SHP77 (cell line): ENCODE measurements around the gene PREX1.
"Not testable (repeated sequence)": the region's sequence is repeated elsewhere in the genome, so short reads cannot be mapped to it uniquely, and the experiment has no call there.

Experiments used
- DNase-seq, 2 experiments: peaks; one replicate each; lab custom pipeline; 2025; lab: John Stamatoyannopoulos, UW

Gene PREX1

DNA sequence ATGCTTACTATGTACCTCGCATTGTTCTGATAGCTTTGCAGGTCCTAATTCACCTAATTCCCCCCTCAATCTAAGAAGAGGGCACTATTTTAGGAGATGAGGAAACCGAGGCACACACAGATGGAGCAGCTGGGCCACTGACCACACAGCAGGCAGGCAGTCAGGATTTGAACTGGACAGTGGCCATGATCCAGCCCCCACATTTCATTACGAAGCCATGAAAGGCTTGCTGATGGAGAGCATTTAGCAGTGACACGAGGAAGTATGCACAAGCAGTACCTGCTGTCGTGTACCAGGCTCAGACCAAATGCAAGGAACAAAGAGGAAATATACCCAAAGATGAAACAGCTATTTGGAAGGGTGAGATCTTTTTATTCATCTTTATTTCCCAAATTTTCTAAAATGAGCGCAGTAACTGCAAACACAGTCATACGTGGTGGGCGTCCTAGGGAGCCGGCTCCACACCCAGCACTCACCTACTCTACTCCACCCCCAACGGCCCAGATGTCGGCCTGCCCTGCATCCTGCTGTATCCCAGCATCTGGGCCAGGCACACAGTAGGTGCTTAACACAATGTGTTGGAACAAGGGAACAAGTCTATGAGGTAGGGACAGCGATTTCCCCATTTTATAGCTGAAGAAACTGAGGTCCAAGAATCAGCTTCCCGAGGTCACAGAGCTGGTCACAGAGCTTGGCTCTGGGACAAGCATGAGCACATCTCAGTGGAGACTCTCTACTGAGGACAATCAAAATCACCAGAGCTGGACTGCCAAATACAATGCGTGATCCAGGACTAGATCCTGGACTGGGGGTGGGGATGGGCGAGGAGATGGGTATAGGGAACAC, 15.0 kb downstream of the PREX1 start:
- DNase-seq, result no peak

- DNase-seq, result not testable (repeated sequence)
These were observed 15.7 kb downstream of the PREX1 start for GRCh38 chr20:48812114-48812513.

- DNase-seq, result no peak
These were observed 18.1 kb downstream of the PREX1 start for GRCh38 chr20:48809673-48810072.

DNA sequence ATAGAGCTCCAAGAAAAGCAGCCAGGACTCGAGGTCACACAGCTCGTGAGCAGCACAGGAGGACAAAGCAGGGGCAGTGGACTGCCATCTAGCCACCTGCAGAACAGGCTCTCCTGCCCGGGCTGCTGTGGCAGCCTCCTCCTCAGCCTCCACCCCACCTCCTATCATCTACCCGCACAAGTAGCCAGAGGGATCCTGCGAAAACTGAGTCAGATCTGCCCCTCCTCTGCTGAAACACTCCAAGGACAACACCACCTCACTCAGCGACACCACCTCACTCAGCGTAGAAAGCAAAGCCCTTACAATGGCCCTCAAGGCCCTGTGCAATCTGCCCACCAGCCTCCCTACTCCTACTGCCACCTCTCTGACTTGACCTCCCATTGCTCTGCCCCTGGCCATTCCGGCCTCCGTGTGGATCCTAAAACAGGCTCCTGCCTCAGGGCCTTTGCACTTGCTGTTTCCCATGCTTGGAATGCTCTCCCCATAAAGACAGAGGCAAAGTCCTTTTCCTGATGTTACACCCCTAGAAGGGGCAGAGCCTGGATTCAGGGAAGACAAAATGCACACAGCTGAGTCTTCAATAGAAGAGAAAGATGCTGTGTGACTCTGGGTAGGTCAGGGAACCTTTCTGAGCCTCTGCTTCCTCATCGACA, 19.3 kb downstream of the PREX1 start:
- no peak for DNase-seq

DNA sequence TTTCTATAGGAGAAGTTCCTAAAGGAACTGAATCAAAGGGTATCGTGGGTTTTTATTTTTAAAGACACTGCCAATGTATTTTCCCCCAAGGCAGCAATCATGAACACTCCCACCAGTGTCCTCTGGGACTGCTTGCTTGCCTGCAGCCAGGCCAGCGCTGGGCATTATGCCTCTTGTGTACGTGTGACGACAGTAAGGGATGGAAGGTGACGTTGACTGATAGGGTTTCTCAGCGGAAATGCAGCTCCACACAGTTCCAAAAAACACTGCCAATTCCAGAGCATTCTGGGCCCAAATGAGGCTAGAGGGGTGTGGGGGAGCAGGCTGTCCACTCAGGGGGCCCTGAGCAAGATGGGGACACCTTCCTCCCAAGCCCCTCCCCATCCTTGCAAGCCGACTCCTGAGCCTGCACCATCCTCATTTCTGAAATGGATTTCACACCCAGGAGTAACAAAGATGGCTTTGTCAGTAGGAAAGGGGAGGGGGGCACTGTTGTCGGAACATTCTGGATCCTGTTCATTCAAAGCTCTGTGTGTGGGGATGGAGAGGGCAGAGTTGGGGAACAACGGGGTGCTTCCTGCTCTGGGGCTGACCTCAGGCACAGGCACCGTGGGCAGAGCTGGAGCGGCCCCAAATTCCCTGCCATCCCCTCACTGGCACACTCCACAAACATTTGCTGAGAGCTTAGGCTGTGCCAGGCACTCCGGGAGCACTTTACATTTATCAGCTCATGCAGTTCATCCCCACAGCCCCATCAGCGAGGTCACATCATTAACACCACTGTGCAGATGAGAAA, 20.0 kb downstream of the PREX1 start:
- DNase-seq, result no peak

DNA sequence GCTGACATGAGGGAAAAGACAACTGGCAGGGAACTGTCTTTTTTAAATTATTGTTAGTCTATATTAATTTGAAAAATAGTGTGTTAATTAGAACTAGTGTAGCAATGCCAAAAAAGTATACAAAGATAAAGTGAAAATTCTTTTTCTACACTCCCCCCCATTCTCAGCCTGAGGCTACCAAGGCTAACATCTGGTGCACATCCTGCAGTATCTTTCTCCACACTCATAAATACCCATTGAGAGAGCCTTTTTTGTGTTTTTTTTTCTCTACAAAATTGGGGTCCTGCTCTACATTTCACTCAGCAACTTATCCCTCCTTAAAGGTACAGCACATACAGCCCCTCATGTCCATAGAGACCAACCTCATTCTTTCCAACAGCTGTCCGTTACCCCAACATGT, 20.7 kb downstream of the PREX1 start:
- no peak for DNase-seq

DNA sequence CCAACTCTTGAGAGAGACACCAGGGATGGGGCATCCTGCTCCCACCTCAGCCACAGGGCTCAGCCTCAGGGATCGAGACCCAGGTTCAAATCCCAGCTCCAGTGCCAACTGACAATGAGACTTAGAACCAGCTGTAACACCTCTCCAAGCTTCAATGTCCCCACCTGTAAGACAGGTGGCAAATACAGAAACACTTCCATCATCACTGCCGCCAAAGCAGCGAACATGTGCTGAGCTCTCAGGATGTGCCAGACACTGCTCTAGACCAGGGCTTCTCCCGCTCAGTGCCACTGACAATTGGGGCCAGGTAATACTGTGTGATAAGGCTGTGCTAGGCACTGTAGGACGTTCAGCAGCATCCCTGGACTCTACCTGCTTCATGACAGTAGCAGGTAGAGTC, 22.1 kb downstream of the PREX1 start:
- DNase-seq, result no peak

DNA sequence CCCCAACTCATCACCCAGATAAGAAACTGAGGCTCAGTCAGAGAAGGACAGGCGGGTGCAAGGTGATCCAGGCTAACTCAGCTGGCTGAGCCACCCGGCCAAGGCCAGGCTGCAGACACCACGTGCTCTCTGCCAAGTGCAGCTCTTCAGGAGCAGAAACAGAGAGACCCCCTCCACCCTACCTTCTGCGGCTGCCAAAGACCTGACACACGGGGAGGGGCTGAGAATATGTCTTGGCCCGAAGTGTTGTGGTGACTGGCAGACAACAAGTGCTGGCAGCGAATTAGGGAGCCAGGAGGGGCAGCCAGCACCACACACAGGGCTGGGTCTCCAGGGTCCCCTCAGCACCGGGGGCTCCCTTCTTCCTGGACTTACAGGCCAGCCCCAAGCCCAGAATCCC, 22.5 kb downstream of the PREX1 start:
- no peak for DNase-seq

GRCh38 chr20:48804300-48804980, 23.4 kb downstream of the PREX1 start:
- no peak for DNase-seq

DNA sequence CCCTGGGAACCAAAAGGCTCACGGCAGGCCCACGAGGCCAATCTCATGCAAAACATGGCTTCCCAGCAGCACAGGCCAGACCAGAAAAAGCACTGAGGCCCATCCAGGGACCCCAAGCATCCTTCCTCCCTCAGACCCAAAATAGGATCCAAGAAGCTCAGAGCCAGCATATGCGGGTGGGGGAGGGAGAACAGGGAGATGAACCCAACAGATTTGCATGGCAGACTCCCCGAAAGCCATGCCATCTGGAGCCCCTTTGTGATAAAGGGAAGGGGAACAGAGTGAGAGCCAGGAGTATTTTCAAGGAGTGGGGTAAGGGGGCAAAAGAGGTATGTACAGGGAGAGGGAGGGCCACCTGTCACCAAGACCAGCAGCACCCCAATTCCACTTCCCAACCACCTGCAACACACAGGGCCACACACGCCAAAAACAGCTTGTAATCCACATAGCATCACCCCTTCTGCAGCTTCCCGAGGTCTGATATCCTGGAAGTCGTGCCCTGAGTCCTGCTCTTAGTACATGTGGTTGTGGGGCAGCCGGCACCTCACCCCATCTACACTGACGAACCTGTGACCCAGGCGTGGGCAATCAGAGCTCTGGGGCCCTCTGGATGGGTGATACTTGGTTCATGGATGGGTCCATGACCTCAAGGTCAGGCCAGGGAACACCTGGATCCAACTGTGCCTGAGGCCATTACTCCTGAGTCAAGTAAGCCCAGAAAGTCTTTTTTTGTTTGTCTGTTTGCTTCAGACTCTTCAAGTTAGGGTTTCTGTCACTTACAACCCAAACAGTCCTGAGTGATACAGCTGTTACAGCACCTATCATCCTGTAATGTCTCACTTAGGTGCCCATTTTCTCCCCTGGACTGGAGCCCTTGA, 24.4 kb downstream of the PREX1 start:
- DNase-seq, result no peak

DNA sequence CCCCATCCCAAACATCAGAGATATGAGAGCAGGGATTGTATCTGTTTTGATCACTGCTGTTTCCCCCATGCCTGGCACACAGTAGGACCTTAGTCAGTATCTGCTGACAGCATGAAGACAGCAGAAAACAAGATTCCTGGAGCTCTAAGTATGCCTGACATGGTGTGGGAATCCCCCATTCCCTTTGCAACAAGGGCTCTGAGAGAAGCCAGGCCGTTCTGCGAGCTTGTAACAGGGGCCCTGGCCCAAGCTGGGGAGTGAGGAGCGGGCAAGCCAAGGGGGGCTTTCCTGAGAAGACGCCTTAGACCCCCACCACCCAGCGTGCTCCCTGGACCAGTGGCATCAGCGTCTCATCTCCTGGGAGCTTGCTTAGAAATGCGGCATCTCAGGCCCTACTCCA, 25.2 kb downstream of the PREX1 start:
- no peak for DNase-seq

DNA sequence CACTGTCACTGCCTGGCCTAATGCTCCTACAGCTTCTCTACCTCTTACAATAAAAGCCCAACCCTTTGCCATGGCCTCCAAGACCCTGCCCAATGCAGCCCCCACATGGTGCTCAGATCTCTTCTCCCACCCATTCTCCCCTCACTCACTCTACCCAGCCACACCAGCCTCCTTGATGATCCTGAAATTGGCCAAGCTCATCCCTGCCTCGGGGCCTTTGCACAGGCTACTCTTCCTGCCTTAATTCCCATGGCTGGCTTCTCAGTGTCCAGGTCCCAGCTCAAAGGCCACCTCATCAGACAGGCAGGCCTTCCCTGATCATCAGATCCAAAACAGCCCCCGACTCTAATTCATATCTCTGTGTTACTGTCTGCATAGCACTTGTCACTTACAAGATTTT, 25.6 kb downstream of the PREX1 start:
- no peak for DNase-seq

GRCh38 chr20:48801197-48801596, 26.6 kb downstream of the PREX1 start:
- no peak for DNase-seq

DNA sequence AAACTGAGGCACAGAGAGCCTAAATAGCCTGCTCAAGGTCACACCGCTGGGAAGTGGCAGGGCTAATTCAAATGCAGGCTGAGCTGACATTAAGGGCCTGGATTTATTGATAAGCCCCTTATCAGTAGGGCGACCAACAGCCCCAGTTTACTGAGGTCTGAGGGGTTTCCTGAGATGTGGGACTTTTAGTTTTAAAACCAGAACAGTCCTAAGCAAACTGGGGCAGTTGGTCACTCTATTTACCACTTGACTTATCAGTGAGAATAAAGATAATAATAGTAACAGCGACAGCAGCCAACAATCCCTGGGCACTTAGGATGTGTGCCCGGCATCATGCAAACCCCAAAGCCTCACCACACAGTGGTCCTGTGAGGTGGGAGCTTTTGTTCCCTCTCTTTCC, 27.6 kb downstream of the PREX1 start:
- no peak for DNase-seq

- DNase-seq, result no peak
These were observed 28.3 kb downstream of the PREX1 start for GRCh38 chr20:48799328-48800105.

DNA sequence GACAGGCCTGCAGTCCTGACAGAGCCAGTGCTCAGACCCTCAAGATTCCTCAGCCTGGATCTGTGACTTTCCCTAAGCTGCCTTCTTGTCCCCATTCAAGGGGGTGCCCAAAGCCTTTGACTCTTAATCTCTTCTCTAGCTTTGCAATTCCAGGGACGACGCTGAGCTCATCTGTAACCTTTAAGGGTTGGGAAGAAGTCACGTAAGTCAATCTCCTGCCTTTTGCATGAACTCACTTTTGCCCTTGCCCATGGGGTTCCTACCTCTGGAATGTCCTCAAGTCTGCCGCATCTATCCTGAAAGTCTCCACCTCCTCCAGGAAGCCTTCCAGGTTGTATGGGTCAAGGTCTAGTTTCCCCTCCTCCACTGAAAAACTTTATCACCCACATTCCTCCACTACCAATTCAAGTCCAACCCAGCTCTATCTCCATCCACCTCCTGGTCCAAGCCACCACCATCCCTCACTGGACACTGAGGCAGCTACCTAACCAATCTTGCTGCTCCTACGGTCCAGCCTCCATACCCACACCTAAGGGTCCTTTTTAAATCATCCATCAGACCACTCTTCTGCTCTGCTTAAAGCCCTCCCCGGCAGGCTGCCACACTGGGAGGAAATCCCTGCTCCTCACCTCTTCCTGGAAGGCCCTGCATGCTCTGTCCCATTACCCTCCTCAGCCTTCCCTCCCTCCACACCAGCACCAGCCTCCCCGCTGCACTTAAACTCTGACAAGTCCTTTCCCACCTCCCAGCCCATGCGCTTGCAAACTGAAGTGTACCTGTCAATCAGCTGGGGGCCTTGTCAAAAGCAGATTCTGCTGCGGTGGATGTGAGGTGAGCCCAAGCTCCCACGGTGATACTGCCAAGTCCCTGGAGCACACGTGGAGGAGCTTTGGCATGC, 29.7 kb downstream of the PREX1 start:
- DNase-seq, result no peak

DNA sequence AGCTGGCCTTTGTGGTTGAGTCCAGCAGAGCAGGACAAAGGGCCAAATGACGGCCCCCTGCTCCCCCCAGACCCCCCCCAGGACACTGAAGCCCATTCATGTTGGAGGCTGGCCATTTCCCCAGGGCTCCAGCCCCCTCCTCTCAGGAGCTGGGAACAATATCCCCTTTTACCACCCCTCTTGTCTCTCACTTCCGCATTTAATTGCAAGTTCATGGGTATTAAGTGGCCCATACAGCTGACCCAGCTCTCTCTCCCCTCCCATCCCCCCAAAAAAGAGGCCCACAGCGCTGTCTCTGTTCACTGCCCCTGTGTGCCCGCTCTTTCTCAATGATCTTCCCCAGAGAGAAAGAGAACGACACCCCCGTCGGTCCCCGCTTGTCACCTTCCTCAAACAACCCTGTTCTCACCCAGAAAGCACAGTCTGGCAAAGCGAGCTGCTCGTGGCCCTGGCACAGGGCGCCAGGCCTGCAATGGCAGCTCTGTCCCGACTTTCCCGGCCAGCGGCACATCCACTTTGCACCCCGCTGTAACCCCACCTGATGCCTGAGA, 30.4 kb downstream of the PREX1 start:
- DNase-seq, result no peak

DNA sequence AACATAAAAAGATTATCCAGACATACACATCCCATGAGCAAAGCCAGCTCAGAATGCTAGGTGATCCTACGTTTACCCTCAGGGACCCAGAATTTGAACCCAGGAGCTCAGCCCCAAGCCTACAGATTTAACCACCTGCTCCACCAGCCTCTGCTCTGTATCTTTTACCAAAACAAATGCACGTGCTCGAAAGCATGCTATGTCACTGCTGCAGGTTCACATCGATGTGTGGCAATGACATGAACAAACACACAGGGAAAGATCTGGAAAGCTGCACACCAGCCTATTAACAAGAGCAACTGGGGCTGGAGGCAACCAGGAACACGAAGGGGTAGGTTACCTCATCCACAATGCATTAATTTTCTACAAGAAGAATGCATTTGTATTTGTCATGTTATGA, 32.1 kb downstream of the PREX1 start:
- no peak for DNase-seq

DNA sequence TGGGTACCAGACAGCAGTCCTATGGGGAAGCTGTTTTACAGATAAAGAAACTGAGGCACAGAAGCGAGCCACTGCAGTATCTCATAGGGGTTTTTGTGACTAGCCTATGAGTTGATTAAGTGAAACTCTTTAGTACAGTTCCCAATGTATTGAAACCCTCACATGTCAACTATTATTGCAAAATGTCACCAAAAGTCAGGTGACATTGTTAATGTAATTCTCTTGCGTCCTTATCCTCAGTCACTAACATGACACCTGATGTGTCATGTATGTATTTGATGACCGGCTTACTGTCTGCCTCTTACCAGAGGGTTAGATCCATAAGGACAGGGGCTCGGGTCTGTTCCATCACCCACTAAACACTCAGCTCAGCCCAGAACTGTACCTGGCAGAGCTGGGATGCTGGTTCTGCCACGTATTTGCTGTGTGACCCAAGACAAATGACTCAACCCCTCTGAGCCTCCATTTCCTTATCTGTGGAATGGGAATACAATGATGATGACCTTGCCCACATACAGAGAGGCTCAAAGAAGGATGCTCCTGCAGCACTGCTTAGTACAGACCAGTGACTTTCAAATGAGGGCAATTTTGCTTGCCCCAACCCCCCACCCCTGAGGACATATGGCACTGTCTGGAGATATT, 32.9 kb downstream of the PREX1 start:
- DNase-seq, result no peak
